Islet of Langerhans (tissue), 1 donor: ENCODE results near the gene SERPINB10.

Experiments
- FAIRE-seq: peaks from one replicate; lab custom pipeline; 2011; peaks lifted over from hg19 to GRCh38; lab: Jason Lieb, UNC

The SERPINB10 gene

DNA sequence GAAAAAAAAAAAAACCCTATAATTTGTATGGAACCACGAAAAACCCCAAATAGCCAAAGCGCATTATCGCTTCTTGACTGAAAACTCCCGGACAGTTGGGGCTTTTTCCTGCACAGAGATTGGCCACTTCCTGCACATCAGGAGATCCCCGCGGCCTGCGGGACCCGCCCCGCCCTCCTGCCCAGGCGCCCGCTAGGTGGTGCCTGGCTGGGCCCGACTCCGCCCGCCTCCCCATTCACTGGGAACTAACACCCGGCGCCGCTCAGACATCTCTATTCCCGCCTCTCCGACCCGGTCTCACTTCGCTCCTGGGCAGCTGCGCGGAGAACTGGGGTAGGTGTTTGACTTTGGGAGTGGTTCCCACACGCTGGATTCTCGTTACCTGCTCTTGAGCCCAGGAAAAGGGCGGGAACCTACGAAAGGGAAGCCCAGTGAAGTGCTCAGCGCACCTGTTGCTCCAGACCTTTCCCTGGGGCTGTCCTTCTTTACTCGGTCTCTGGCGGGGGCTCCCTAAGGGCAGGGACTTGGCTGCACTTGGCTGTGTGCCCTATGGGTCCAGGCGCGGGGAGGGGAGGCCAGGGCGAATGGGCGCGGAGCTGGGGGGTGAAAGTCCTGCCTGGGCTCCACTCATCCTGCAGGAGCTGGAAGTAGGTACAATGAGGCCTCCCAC lies 41.4 kb downstream of the SERPINB10 start, which contains the start of gene HMSD:
Gene HMSD, plus strand, starts transcription at position 234 of the 670 bp plus-strand sequence. CDS start 4,155 bp downstream, outside the sequence.
- no peak for FAIRE-seq

DNA sequence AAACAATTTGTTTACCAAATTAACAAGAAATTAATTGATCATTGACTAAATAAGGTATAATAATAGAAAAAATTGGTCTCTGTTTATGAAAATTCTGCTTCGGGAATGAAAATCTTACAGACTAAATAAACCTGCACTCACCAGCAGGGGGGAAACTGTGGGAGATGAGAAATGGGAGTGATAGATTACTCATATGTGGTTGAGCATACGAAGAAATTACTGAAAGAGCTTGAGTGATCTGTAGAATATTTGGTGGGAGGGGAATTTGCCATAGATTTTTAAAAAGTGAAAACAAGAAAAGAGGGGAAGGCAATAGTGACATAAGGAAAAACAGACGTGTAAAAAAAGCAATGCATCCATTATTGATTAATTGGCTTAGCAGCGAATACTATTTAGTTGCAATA lies 43.5 kb downstream of the SERPINB10 start:
- FAIRE-seq = no peak

DNA sequence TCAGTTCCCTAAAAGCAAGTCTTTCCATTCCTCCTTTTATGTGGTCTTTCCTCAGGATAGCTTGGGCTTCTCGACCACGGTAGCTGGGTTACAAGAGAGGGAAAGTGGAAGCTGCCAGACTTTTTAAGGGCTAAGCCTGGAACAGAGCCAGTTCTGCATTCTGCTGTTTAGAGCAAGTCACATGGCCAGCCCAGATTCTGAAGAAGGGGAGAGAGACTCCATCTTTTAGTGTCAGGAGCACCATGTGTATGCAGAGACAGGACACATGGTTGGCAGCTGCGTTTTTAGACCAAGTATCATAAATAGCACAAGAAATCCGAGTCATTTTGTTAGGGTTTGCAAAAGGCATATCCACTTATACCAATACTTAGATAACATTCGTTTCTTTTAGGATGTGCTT lies 46.1 kb downstream of the SERPINB10 start:
- FAIRE-seq = no peak

DNA sequence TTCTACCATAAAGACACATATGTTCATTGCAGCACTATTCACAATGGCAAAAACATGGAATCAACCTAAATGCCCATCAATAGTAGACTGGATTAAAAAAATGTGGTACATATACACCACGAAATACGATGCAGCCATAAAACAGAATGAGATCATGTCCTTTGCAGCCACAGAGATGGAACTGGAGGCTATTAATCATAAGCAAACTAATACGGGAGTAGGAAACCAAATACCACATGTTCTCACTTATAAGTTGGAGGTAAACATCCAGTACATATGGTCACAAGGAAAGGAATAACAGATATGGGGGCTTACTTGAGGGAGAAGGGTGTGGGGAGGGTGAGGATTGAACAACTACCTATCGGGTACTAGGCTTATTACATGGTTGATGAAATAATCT lies 49.0 kb downstream of the SERPINB10 start:
- no peak for FAIRE-seq

DNA sequence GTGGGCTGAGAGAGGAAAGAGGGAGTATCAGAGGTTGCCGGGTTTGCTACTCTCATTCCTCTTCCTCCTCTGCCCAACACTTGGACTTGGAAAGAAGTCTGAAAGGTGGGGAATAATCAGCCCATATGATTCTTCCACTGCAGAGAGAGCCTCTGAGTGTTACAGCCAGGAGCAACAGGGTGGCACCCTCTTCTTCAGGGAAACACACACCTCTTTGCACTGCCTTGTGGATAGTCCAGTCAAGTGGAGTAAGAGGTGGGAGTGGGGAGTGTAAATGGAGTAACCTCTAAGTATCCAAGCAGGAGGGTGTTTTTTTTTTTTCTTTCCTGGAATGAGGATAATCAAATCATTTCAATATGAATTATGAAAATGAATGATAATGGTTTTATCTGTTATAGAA lies 53.1 kb downstream of the SERPINB10 start:
- FAIRE-seq = no peak

DNA sequence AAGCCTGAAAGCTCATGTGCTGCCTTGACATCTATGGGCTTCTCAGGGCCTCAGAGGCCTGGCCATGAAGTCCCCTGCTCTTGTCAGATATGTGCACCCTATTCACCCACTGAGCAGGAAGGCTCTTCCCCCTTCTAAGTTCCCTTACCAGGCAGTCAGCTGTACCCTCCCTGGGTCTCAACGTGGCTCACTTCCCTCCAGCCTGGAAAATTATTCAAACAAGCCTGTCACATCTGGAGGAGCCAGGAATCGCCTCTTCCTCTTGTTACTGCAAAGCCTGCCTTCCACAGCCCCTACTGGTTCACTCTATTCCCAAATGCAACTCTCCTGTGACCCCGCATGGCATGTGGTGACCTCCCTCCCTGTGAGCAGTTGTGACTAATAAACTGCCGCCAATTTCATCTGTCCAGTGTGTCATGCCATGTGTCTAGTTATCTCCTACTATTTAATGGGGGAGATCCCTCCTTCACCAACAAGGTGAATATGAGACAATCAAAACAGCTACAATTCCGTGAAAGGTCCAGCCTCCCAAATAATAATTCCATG lies 53.8 kb downstream of the SERPINB10 start:
- no peak for FAIRE-seq

DNA sequence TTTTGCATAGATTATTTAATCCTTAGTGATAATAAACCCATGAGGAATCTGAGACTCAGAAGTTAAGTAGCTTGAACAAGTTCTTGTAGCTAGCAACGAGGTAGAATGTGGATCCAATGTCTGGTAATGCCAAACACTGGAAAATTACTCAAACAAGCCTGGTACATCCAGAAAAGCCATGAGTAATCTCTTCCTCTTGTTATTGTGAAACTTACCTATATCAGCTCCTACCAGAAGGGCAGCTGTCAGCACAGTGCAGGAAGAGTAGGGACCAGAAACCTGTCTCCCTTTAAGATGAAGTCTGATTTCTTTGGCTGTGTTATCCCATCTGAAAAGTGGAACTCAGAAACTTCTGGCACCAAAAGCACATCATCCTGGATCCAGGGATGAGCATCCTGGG lies 54.4 kb downstream of the SERPINB10 start:
- FAIRE-seq = no peak

DNA sequence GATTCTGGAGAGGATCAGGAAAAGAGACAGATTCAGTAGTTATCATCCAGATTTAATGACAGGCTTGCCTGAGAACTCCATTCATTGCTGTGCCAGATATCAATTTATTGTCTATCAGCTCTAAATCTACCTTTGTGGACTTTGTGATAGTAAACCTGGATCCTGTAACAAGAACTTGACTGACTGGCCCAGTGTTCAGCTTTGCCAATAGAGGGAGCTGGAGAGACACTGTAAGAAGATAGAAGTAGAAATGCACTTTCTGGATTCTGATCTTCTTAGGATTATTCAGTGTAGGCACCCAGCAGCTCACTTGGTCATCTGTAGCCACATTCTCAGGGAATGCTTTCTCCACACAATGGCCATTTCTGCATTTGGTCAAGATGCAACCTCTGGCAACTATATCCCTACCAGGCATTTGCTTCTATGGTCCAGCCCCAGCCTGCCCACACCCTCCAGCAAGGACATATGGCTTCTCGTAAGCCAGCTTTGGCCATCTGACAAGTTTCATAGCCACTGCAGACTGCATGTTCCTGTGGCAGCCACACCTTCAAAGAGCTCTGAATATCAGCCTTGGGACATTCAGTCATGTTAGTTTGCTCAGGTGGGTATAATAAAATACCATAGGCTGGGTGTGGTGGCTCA lies 56.0 kb downstream of the SERPINB10 start:
- FAIRE-seq = peak; percentile 90

DNA sequence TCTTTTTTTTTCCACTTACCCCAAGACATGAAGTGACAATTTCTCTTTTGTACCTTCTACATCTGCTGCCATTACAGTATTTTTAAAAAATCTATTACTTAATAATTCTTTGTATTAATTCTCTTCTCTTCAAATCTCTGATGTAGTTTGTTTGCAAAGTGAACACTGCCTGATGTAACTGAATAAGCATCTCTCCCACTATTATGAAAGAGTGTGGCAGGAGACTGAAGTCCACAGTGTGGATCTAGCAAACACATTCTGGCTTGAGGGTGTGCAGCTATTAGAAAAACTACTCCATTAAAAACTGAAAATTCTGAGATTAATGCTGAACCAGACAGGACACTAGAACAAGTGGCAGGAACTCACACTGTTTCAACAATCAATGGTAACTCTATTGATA lies 57.1 kb downstream of the SERPINB10 start:
- FAIRE-seq = no peak

DNA sequence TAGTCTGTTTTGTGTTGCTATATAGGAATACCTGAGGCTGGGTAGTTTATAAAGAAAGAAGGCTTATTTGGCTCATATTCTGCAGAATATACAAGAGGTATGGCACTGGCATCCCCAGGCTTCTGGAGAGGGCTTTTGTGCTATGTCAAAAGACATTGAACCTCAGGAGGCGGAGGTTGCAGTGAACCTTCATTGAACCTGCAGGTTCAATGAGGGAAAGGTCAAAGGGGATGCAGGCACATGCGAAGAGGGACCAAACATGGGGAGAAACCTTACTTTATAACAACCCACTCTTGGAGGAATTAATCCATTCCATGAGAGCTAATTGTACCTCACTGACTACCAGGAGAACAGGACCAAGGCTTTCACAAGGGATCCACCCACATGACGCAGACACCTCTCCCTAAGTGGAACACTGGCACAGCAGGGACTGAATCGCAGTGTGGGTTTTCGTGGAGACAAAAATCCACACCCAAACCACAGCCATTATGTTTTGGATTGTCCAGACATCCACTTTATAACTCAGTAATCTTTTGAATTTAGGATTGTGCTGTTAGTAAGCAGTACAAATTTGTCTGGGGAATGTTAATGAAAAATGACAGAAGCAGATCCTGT lies 58.1 kb downstream of the SERPINB10 start:
- no peak for FAIRE-seq

DNA sequence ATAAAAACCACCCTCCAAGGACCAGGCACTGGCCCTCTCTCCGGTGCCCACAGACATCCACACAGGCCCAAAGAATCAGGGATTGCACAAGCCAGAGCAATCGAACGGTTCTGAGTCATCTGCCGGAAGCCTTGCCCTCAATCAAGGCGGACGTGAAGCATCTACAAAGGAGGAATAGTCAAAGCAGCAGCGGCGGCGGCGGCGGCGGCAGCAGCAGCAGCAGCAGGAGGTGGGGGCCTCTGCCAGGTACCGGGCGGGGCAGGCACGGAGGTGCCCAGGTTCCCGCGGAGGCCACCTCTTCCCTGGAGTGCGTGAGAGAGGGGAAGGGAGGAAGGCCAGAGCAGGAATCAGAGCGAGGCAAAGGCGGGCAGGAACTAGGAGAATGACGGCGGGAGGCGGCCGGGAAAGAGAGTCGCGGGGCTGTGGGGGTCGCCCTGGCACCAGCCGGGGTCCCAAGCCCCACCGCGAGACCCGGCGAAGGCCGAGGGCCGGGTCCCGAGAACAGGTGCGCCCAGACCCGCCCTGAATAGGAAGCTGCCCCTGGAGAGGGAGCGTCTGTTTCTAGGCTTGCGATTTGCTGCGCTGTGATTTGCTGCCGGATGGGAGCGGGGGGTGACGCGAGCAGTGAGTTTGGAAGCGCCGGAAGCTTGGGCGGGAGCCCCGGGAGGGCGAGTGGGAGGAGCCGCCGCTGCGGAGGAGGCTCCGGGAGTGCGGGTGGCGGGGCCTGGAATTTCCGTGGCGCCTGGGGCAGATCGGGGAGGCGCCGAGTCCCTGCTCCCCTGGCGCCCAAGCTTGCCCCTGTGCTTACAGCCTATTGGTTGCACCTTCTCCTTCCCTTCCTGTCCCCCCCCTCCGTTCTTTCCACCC lies 62.4 kb downstream of the SERPINB10 start, which contains the start of gene SERPINB8:
Gene SERPINB8, plus strand, starts transcription at position 140 of the 867 bp plus-strand sequence. CDS start 8,228 bp downstream, outside the sequence.
- FAIRE-seq = peak; percentile 85

DNA sequence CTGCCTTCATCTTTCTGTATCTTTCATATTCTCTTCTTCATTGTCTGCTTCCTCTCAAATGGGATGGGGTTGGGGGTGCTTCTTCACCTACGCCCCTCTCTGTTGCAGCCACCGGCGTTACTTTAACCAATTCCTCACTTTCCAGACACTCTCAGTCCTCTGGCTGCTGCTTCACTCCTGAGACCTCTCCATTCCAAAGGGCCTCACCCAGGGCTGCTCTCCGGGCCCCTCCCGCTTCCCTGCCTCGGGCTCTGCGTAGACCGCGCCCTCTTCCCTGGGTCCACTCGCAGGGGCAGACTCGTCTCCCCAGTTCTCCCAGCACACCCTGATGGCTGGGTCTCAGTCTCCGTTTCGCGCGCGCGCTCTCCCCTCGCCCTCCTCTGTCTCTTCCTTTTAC lies 63.0 kb downstream of the SERPINB10 start:
- no peak for FAIRE-seq

DNA sequence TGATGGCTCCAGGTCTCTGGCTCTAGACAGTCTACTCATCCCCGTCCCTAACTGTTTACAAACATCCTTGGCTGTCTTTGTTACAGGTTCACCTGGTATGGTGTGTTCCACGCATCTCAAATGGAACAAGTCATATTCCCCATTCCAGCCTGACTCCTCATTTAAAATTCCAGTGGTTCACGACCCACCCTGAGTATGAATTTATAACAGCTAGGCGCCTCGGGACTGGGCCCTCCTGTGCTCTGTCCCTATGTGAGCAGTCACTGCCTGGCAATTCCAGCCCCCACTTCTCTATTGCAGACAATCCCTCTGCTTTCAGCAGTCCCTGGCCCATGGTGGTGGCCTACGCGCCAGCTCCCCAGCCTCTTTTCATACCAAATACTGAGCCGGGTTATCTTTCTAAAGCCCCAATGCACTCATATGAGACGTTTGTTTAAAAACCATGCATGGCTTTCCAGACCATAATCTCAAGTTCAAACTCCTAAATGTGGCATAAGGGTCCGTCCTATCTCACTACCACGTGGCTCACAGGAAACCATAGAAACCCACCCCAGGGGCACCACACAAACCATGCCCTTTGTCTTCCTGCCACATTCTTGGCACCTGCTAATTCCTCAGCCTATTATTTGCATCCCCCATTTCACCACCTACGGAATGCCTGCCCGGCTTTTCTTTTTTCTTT lies 63.7 kb downstream of the SERPINB10 start:
- FAIRE-seq = no peak

DNA sequence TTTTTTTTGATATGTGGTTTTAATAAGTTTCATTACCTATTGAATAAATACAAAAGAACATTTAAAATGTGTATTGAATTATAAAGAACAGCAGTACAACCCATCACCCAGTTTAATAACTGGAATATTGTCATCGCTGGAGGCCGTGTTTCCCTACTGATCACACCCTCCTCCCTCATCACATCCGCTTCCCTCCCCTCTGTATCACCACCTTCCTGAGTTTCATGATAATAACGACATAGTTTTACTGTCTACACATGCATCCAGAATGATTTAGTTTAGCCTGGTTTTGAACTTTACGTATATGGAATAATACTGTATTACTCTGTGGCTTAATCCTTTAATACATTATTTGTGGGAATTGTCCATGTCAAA lies 64.2 kb downstream of the SERPINB10 start:
- no peak for FAIRE-seq

DNA sequence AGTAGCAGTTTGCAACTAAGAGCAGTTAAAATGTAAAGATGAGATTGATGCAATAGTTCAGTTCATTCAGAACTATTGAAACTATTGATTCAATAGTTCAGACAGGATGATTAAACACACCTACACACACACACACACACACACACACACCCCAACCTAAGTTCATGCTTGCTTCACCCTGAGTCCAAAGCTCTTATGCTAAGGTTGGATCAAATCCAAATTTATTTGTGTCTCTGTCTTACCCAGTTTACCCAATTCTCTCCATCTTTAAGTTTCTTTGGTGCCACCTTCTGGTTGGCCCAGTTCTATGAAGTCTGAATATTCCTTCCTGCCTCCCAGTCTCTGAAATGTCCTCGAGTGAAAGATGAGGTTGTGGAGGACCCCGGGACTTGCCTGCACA lies 67.2 kb downstream of the SERPINB10 start:
- no peak for FAIRE-seq

DNA sequence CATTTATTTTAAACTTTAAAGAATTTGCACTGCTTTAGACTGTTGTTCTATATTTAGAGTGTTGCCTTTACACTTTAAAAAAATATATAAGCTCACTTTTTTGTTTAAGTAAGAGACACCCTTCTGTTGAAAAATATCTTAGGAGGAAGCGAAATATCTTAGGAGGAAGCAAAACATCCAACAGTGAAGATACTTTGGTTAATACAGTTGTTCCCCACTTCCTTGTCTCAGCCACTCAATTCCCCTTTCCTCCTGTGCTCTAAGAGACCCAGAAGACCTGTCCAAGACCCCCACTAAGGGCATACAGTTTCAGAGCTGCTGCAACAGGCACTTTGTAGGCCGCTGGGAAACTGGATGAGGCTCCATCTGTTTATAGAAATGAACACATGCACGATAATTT lies 67.9 kb downstream of the SERPINB10 start:
- FAIRE-seq = no peak

DNA sequence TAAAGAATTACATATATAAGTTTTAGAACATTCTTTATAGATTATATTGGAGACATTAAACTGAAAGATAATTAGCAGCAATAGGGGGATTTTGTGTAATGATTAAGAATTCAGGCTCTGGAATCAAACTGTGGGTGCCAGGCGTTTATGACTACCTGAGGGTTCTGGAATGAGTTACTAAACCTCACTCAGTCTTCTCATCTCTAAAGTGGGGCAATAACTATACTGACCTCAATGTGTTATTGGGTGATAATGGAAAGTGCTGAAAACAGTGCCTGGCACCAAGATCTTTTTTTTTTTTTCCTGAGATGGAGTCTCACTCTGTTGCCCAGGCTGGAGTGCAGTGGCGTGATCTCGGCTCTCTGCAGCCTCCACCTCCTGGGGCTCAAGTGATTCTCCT lies 69.3 kb downstream of the SERPINB10 start:
- FAIRE-seq = no peak

DNA sequence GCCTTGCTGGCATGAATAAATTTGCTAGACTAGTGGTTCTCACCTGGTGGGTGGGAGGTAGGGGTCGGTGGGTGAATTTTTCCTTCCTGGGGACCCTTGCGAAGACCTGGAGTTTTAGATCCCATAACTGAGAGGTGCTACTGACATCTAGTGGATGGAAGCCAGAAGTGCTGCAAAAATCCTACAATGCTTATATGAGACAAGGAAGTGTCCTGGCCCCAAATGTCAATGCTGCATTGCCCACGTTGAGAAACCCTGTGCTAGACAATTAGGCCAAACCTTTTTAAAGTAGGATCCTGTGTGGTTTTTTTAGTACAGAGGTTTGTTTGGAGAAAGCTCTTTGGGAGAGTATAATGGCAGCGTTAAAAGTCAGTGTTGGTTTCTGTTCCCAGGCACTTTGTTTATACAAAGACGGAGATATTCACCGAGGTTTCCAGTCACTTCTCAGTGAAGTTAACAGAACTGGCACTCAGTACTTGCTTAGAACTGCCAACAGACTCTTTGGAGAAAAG lies 71.7 kb downstream of the SERPINB10 start:
- peak; percentile 95 for FAIRE-seq

DNA sequence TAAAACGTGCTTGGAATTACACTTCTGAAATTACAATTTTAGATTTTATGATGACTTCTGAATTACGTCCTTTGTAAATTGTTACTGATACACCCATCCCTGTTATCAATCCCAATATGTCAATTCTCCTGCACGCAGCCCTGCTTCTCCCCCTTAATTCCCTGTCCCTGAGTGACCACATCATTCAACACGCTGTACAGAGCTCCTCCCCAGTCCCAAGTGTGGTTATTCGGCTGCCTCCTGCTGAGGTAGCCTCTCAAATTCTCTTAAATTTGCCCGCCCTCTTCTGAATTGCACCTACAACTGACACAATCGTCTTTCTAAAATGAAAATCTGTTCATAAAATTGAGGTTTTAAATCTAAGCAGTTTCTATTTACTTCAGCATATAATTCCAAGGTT lies 72.3 kb downstream of the SERPINB10 start:
- no peak for FAIRE-seq

DNA sequence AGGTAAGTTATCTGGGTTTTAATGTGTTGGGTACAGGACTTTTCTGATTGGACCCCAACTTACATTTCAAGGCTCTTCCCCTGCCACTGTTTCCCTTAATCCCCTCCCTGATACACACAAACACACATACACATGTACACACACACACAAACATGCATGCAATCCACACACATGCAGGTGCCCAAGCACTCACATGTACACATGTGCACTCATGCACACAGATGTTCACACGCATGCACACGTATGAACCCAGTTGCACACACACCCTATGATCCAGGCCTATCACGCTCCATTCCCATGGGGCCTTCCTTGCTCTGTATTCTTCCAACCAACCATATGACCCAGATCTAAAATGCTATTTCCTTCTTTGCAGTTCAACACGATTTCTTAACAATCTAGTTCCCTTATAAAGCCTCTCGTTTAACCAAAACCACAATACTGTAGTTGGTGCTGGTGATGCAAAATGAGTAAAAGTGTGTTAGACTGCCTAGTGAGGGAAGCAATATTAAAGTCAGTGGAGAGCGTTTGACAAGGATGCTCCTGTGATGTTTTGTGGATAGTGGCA lies 73.2 kb downstream of the SERPINB10 start:
- FAIRE-seq = no peak

DNA sequence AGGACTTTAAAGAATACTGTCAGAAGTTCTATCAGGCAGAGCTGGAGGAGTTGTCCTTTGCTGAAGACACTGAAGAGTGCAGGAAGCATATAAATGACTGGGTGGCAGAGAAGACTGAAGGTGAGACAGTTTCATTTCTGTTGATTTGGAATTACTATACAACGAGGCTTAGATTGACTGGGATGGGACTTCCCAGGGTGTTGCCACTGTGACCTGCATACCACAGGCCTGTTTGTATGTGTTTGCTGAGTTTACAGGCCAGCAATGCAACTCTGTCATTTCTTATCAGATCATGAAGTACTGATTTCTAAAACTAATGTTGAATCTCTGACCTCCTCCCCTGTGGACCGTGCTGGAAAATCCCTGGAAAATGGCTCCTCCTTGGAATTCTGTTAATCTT lies 74.0 kb downstream of the SERPINB10 start:
- FAIRE-seq = no peak
